Measurements from ENCODE around the gene FRMD4B. TPM values are rescaled to one million over a fixed set of nuclear protein-coding genes. Genes with fewer than 3 reads are reported as not detected.

The FRMD4B gene
- total and polyA plus RNA-seq, 2 experiments from 2014 or later: not detected

- Histone ChIP-seq H3K27me3 (replicated peaks; ENCODE audit: insufficient read depth) (peaks cover 10% of the 10 kb centered on the region; the same call in 1 of the 2 replicates), H3K79me2 (ENCODE audit: insufficient read depth) (no peaks in the 10 kb centered on the region), H3K4me2 (ENCODE audit: unreplicated experiment) (no peak overlapping the region), H2AFZ (no peak overlapping the region), H3K36me3 (ENCODE audit: low read depth) (no peaks in the 10 kb centered on the region), H3K9me2 (ENCODE audit: insufficient read depth) (no peaks in the 10 kb centered on the region), H4K20me1 (ENCODE audit: insufficient read depth) (no peaks in the 10 kb centered on the region), H3K9ac (no peak overlapping the region), H3K4me1 (ENCODE audit: insufficient read depth) (no peaks in the 10 kb centered on the region), H3K27ac (no peak overlapping the region), H3F3A (ENCODE audit: insufficient read depth) (no peaks in the 10 kb centered on the region), H3K9me3 (ENCODE audit: low read depth) (no peaks in the 10 kb centered on the region), H3K4me3 (no peak overlapping the region)
- in situ Hi-C loops (cut with MboI): loop anchor here (10.0 kb wide), 2 partner anchors 112 to 262 kb away; no protein-coding TSS in a partner anchor
- TF ChIP-seq EZH2phosphoT487 (IDR thresholded peaks at IDR 0.05; ENCODE audit: insufficient read depth, low read depth): no peak
- no peak for TF ChIP-seq EZH2 (IDR thresholded peaks at IDR 0.05; ENCODE audit: insufficient read depth, poor library complexity, severe bottlenecking)
- DNase-seq: no peak
Observed at GRCh38 chr3:69426967-69427304, 41.0 kb upstream of the FRMD4B start.

- WGBS, 2 experiments (ENCODE audit: low coverage in 1 of 2, low lambda C conversion rate in 2 of 2, missing lambda C conversion rate in 2 of 2): 68 to 72% methylated on average over 7 of the region's 7 CpGs
- Histone ChIP-seq H4K20me1 (ENCODE audit: insufficient read depth) (no peaks in the 10 kb centered on the region), H3K27me3 (replicated peaks; ENCODE audit: insufficient read depth) (0 out of 2 replicates have a peak, but pooled peaks cover 6% of the 10 kb centered on the region), H3K9me2 (ENCODE audit: insufficient read depth) (no peaks in the 10 kb centered on the region), H3K27ac (no peak overlapping the region), H3K79me2 (ENCODE audit: insufficient read depth) (no peaks in the 10 kb centered on the region), H3K9ac (no peak overlapping the region), H3K4me3 (no peak overlapping the region), H3F3A (ENCODE audit: insufficient read depth) (no peaks in the 10 kb centered on the region), H3K9me3 (ENCODE audit: low read depth) (no peaks in the 10 kb centered on the region), H2AFZ (no peak overlapping the region), H3K4me1 (ENCODE audit: insufficient read depth) (no peaks in the 10 kb centered on the region), H3K4me2 (ENCODE audit: unreplicated experiment) (no peak overlapping the region), H3K36me3 (ENCODE audit: low read depth) (no peaks in the 10 kb centered on the region)
- no peak for DNase-seq
- no peak for TF ChIP-seq EZH2phosphoT487 (IDR thresholded peaks at IDR 0.05; ENCODE audit: insufficient read depth, low read depth)
- TF ChIP-seq EZH2 (IDR thresholded peaks at IDR 0.05; ENCODE audit: insufficient read depth, poor library complexity, severe bottlenecking): no peak
- in situ Hi-C loops (cut with MboI): loop anchor here (10.0 kb wide), 2 partner anchors 112 to 262 kb away; no protein-coding TSS in a partner anchor
Observed at GRCh38 chr3:69426291-69426966, 40.5 kb upstream of the FRMD4B start.

GRCh38 chr3:69425249-69425648 lies 39.4 kb upstream of the FRMD4B start:
- Histone ChIP-seq H3K4me2 (ENCODE audit: unreplicated experiment) (no peak overlapping the region), H2AFZ (no peak overlapping the region), H3K4me3 (no peak overlapping the region), H3K4me1 (ENCODE audit: insufficient read depth) (peaks cover 10% of the 10 kb centered on the region; the same call in 1 of the 2 replicates), H3K27me3 (replicated peaks; ENCODE audit: insufficient read depth) (no peaks in the 10 kb centered on the region), H4K20me1 (ENCODE audit: insufficient read depth) (no peaks in the 10 kb centered on the region), H3K9me3 (ENCODE audit: low read depth) (no peaks in the 10 kb centered on the region), H3F3A (ENCODE audit: insufficient read depth) (no peaks in the 10 kb centered on the region), H3K27ac (no peak overlapping the region), H3K9me2 (ENCODE audit: insufficient read depth) (no peaks in the 10 kb centered on the region), H3K79me2 (ENCODE audit: insufficient read depth) (no peaks in the 10 kb centered on the region), H3K9ac (no peak overlapping the region), H3K36me3 (ENCODE audit: low read depth) (no peaks in the 10 kb centered on the region)
- WGBS, 2 experiments (ENCODE audit: low coverage in 1 of 2, low lambda C conversion rate in 2 of 2, missing lambda C conversion rate in 2 of 2): 35 to 43% methylated on average over 4 of the region's 4 CpGs
- peak; percentile 52 for DNase-seq
- TF ChIP-seq EZH2 (IDR thresholded peaks at IDR 0.05; ENCODE audit: insufficient read depth, poor library complexity, severe bottlenecking) (no peak), EZH2phosphoT487 (IDR thresholded peaks at IDR 0.05; ENCODE audit: insufficient read depth, low read depth) (no peak)
- in situ Hi-C loops (cut with MboI): loop anchor here (10.0 kb wide), 2 partner anchors 110 to 260 kb away; no protein-coding TSS in a partner anchor

- Histone ChIP-seq H3K9ac (no peak overlapping the region), H3K4me1 (ENCODE audit: insufficient read depth) (peaks cover 10% of the 10 kb centered on the region; the same call in 1 of the 2 replicates), H2AFZ (no peak overlapping the region), H3K27me3 (replicated peaks; ENCODE audit: insufficient read depth) (no peaks in the 10 kb centered on the region), H3K36me3 (ENCODE audit: low read depth) (no peaks in the 10 kb centered on the region), H3K4me3 (no peak overlapping the region), H3K9me3 (ENCODE audit: low read depth) (no peaks in the 10 kb centered on the region), H4K20me1 (ENCODE audit: insufficient read depth) (no peaks in the 10 kb centered on the region), H3F3A (ENCODE audit: insufficient read depth) (no peaks in the 10 kb centered on the region), H3K9me2 (ENCODE audit: insufficient read depth) (no peaks in the 10 kb centered on the region), H3K79me2 (ENCODE audit: insufficient read depth) (no peaks in the 10 kb centered on the region), H3K4me2 (ENCODE audit: unreplicated experiment) (no peak overlapping the region), H3K27ac (no peak overlapping the region)
- WGBS, 2 experiments (ENCODE audit: low coverage in 1 of 2, low lambda C conversion rate in 2 of 2, missing lambda C conversion rate in 2 of 2): 74 to 80% methylated on average over 3 of the region's 3 CpGs
- in situ Hi-C loops (cut with MboI): loop anchor here (10.0 kb wide), 2 partner anchors 109 to 259 kb away; no protein-coding TSS in a partner anchor
- DNase-seq: no peak
- TF ChIP-seq EZH2phosphoT487 (IDR thresholded peaks at IDR 0.05; ENCODE audit: insufficient read depth, low read depth) (no peak), EZH2 (IDR thresholded peaks at IDR 0.05; ENCODE audit: insufficient read depth, poor library complexity, severe bottlenecking) (no peak)
Observed at GRCh38 chr3:69423463-69424155, 37.7 kb upstream of the FRMD4B start.
